DND-41 (cell line): ENCODE measurements around the gene SDCBP2.

Source experiments
- ATAC-seq: fragments of 200-7000 bp; cut with Tn5 transposase; 3 replicates; pipeline ENCODE4 v1.9.1; 2021; ENCODE audit warnings: low read depth; ENCODE audit not compliant: insufficient read depth
- DNase-seq: peaks from one replicate; pipeline ENCODE4 v3.0.0-alpha.2; 2020
- H2AFZ ChIP-seq: 2 replicates; pipeline ENCODE4 v1.6.0; 2012; ENCODE audit warnings: low read depth, low read length
- H3K27ac ChIP-seq: 2 replicates; pipeline ENCODE4 v1.5.1; 2012; ENCODE audit warnings: low read length, inconsistent platforms
- H3K27me3 ChIP-seq: fragments of 200-600 bp; sonication (generic); 2 replicates; pipeline ENCODE4 v1.6.0; 2012; ENCODE audit warnings: low read length, mild to moderate bottlenecking, inconsistent platforms; ENCODE audit not compliant: insufficient read depth, poor library complexity
- H3K36me3 ChIP-seq: 2 replicates; pipeline ENCODE4 v1.5.1; 2012; ENCODE audit warnings: low read length, inconsistent platforms; ENCODE audit not compliant: insufficient read depth
- H3K4me1 ChIP-seq: 2 replicates; pipeline ENCODE4 v1.5.1; 2012; ENCODE audit warnings: mild to moderate bottlenecking, low read length; ENCODE audit not compliant: insufficient read depth
- H3K4me2 ChIP-seq: 2 replicates; pipeline ENCODE4 v1.6.0; 2012; ENCODE audit warnings: mild to moderate bottlenecking, moderate library complexity, low read length, inconsistent platforms; ENCODE audit not compliant: insufficient read depth
- H3K4me3 ChIP-seq, 2 experiments: fragments of 200-600 bp in 1 of 2; shearing (Covaris generic) in 1 of 2; 2 replicates each; pipeline ENCODE4 v1.5.1; 2012 to 2016; ENCODE audit warnings: inconsistent platforms in 2 of 2, low read length in 2 of 2, mild to moderate bottlenecking in 2 of 2, low read depth in 1 of 2, moderate library complexity in 1 of 2
- H3K79me2 ChIP-seq: 2 replicates; pipeline ENCODE4 v1.6.0; 2012; ENCODE audit warnings: low read length, inconsistent platforms; ENCODE audit not compliant: insufficient read depth
- H3K9ac ChIP-seq: 2 replicates; pipeline ENCODE4 v1.6.0; 2012; ENCODE audit warnings: low read depth, mild to moderate bottlenecking, inconsistent platforms, low read length, moderate library complexity
- H3K9me3 ChIP-seq: 2 replicates; pipeline ENCODE4 v1.5.1; 2012; ENCODE audit warnings: low read length, moderate library complexity, mild to moderate bottlenecking, inconsistent platforms; ENCODE audit not compliant: insufficient read depth, severe bottlenecking
- H4K20me1 ChIP-seq: 2 replicates; pipeline ENCODE4 v1.6.0; 2012; ENCODE audit warnings: low read length; ENCODE audit not compliant: insufficient read depth
- EZH2 ChIP-seq: IDR thresholded peaks from 3 replicates; pipeline ENCODE4 v1.6.1; 2012; ENCODE audit warnings: borderline replicate concordance, low read depth, mild to moderate bottlenecking, moderate library complexity, low read length, inconsistent platforms; ENCODE audit not compliant: severe bottlenecking
- TF ChIP-seq, protein P1 (sequence below): IDR thresholded peaks from 2 replicates; pipeline ENCODE4 v1.5.1; 2012; ENCODE audit warnings: borderline replicate concordance, low read length, moderate library complexity, mild to moderate bottlenecking; ENCODE audit not compliant: poor library complexity, severe bottlenecking; ENCODE audit errors: extremely low read depth

The SDCBP2 gene

GRCh38 chr20:1371830-1372539, 43.0 kb upstream of the SDCBP2 start:
- TF ChIP-seq, protein P1, sequence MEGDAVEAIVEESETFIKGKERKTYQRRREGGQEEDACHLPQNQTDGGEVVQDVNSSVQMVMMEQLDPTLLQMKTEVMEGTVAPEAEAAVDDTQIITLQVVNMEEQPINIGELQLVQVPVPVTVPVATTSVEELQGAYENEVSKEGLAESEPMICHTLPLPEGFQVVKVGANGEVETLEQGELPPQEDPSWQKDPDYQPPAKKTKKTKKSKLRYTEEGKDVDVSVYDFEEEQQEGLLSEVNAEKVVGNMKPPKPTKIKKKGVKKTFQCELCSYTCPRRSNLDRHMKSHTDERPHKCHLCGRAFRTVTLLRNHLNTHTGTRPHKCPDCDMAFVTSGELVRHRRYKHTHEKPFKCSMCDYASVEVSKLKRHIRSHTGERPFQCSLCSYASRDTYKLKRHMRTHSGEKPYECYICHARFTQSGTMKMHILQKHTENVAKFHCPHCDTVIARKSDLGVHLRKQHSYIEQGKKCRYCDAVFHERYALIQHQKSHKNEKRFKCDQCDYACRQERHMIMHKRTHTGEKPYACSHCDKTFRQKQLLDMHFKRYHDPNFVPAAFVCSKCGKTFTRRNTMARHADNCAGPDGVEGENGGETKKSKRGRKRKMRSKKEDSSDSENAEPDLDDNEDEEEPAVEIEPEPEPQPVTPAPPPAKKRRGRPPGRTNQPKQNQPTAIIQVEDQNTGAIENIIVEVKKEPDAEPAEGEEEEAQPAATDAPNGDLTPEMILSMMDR, result no peak
- no peak for TF ChIP-seq EZH2
- Histone ChIP-seq H3K4me1 (no peaks in the 10 kb centered on the region), H3K4me2 (no peak overlapping the region), H4K20me1 (peaks cover 55% of the 10 kb centered on the region), H3K79me2 (peaks cover 67% of the 10 kb centered on the region), H3K27ac (no peak overlapping the region), H3K4me3 (no peak overlapping the region), H2AFZ (no peak overlapping the region), H3K36me3 (peaks cover 86% of the 10 kb centered on the region), H3K9me3 (no peaks in the 10 kb centered on the region), H3K9ac (no peak overlapping the region), H3K27me3 (no peaks in the 10 kb centered on the region)
- ATAC-seq, result no peak
- no peak for DNase-seq

DNA sequence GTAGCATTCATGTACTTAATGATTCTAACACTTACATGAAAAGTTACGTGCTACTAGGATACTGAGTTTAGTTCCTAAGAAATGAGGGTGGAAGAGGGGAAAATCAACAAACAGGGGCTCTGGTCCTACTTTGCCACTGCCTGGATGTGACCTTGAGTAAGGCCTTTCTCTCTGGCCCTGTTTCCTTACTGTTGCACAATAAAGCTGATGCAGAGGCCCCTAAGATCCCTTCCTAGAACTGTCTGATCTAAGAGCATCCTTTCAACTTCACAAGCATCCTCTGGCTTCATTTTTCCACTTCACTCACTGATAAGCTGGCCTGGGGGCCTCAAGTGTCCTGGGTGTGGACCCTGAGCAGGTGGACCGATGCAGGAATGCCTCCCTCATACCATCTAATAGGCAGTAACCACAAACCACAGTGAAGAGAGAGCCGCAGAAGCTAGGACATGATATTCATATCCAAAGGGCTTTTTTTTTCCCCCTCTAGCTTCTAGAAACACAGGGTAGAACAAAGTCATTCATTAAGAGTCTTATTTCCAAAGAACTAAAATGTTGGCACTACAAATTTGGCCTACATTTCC, 42.4 kb upstream of the SDCBP2 start:
- H3K4me3 ChIP-seq, result no peak overlapping the region
- peaks cover 60% of the 10 kb centered on the region for H3K79me2 ChIP-seq
- peaks cover 81% of the 10 kb centered on the region for H3K36me3 ChIP-seq
- no peak for TF ChIP-seq EZH2
- TF ChIP-seq, protein P1, result no peak
- no peak overlapping the region for H3K9ac ChIP-seq
- no peak overlapping the region for H2AFZ ChIP-seq
- no peaks in the 10 kb centered on the region for H3K9me3 ChIP-seq
- H4K20me1 ChIP-seq, result peaks cover 50% of the 10 kb centered on the region
- DNase-seq (no peak), ATAC-seq (no peak)
- no peak overlapping the region for H3K27ac ChIP-seq
- no peaks in the 10 kb centered on the region for H3K4me1 ChIP-seq
- no peaks in the 10 kb centered on the region for H3K27me3 ChIP-seq
- H3K4me2 ChIP-seq, result no peak overlapping the region

DNA sequence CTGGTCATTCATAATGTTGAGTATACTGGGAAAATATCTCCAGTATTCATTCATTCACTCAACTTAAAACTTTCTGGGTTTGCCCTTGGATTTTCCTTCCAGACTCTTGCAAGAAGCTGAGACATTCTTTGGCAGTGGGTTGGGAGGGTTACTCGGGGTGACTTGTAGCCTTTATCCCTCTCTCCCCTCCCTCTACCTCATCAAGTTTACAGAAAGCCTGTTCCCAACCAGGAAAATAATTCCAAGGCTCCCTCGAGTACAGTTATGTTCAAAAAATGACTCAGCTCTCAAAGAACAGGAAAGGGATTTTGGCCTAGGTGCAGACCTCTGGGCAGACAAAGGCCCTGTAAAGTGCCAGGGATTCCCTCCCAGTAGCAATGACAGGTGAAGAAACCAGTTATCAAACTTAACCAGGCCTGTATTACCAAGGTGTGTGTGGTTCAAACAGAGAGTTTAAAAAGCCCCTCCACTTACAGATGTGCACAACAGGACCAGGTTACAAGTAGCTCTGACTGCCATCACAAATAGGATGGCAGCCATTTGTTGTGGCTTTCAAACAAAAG, 41.7 kb upstream of the SDCBP2 start:
- H3K36me3 ChIP-seq, result peaks cover 77% of the 10 kb centered on the region
- peaks cover 43% of the 10 kb centered on the region for H4K20me1 ChIP-seq
- no peak overlapping the region for H3K9ac ChIP-seq
- H3K4me2 ChIP-seq, result no peak overlapping the region
- H3K79me2 ChIP-seq, result peaks cover 58% of the 10 kb centered on the region
- no peak overlapping the region for H3K27ac ChIP-seq
- peaks cover 2% of the 10 kb centered on the region for H3K4me1 ChIP-seq
- TF ChIP-seq, protein P1, result no peak
- no peak for TF ChIP-seq EZH2
- H3K27me3 ChIP-seq, result no peaks in the 10 kb centered on the region
- no peak for DNase-seq
- H3K9me3 ChIP-seq, result no peaks in the 10 kb centered on the region
- no peak for ATAC-seq
- H2AFZ ChIP-seq, result no peak overlapping the region
- H3K4me3 ChIP-seq, result no peak overlapping the region
